ENCODE results near the gene FAM78A.
A peak's percentile ranks its signal among the peaks of the same experiment; 100 is the strongest.
"Not testable (repeated sequence)": the region's sequence is repeated elsewhere in the genome, so short reads cannot be mapped to it uniquely, and the experiment has no call there.

Gene FAM78A

GRCh38 chr9:131262327-131263032 is 13.8 kb downstream of the FAM78A start:
- DNase-seq: no peak

DNA sequence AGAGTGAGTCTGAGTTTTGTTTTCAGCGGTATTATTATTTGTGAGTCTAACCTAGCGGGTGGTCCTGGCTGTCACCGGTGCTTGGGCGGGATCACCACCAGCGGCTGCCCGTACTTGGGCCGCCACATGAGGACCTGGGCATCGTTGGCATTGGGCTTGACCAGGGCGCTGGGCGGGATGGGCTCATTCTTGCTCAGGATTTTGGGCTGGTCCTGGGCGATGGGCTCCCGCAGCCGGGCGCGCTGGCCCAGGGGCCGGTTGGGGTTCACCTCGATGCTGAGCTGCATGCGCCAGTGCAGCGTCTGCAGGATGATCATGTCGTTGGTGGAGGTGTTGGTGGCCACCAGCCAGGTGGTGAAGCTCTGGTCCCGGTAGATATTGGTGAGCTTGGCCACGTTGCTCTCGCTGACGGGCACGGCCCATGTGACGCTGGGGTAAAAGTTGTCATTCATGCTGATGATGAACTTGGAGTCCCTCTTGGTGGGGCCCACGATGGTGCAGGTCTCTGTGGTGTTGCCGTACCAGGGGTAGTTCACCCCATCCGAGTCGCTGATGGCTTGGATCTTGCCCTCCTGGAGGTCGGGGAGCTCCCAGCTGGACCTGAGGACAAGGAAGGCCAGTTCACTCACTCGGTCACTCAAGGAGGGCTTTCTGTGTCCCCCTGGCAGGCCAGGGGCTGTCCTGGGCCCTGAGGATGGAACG is 15.4 kb downstream of the FAM78A start:
- no peak for DNase-seq

DNA sequence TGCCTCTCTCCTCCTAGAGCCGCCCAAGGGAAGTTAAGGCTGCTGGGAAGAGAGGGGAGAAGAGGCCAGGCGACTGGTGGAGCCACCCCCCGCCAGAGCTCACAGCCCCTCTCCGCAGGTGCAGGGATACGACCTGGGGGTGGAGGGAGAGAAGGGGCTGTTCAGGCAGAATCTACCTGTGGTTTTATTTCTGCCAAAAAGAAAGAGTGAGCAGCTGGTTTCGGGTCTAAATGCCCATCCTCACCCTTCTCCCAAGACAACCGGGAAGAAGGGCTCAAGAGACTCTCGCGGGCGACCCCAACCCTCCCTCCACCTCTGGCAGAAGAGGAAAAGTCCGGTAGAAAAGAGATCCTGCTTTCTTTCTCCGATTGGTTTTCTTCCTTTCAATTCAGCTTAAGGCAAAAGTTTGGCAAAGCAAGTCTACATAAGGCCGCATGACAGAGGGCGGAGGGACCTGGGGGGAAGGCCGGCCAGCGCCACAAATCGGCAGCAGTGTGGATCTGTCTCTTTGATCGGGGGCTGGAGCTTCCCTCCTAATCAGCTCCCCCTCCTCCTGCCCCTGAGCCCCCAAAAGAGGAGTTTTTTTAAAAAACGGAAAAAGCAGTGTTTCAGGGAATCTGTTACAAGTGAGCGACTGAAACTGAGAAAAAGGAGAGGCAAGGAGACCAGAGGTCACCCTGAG is 16.3 kb downstream of the FAM78A start:
- no peak for DNase-seq

DNA sequence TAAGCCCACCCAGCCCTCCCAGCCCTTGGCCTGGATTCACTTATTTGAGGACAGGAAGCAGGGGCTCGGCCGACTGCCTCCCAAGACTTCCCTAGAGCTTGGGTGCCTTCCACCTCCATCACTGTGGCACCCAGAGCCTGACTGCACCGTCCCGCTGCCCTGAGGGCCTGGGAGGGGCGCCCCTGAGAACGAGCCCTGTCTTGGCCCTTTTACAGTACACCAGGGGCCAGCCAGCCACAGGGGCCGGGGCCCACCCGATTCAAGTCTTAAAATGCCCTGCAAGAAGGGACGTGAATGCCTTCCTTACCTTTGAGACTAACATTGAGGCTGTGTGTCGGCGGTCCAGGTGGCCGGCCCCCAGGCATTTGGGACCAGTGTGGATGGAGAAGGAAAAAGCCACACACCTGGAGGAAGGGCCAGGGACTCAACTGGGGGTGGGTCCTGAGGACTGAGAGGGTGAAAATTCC is 16.8 kb downstream of the FAM78A start:
- DNase-seq: no peak

DNA sequence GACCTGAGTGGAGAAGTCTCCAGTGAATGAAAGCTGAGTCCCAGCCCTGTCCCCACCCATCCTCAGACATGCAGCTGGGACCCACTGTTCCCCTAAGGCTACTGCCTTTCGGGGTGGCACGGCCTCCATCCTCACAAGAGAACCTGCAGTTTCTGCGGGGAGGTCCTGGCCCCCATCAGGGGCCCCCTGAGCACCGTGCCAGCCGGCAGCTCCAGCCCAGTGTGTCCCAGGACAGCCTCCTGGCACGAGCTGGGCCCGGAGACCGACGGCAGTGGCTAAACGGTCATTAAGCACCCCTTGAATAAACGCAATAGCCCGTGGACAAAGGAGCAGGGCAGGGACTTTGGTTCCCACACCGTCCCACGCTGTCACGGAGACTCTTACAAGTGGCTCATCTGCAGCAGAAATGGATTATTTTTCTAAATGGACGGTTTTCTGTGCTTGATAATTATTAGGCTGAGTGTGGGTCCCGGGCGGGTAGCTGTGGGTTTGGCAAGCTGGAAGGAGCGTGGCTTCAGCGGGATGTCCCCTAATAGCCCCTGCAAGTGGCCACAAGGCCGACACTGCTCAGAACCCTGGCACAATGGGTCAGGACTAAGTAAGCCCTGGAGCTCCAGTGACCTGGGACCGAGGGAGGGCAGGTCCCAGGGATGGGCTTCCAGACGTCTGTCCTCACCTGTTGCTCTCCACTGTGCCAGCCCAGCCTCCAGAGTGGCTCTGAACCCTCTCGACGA is 17.4 kb downstream of the FAM78A start:
- DNase-seq: no peak

- DNase-seq: no peak
These were observed 18.1 kb downstream of the FAM78A start for GRCh38 chr9:131258186-131258585.

GRCh38 chr9:131257266-131258025 is 18.9 kb downstream of the FAM78A start:
- no peak for DNase-seq

DNA sequence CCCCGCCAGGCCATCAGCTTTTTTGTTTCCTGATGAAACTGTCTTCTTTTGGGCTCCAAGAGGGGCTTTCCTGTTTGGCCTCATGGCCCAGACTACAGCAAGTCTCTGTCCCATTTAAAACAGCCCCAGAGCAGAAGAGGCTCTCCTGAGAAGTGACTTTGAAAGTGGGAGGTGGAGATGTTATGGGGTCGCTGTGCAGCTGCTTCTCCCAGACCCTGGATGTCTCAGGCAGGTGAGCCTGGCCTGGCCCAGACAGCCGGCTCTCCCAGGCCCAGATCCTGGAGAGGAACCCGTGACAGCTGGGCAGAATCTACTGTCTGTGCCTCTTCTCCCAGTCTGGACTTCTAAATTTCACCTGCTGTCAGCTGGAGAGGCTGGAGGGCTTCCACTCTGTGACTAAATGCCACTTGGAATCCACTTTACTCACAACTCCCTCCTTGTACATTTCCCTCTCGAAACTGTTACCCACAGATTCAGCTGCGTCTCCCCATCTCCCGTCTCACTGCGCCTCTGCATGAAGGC is 20.6 kb downstream of the FAM78A start:
- peak; percentile 70 for DNase-seq

- DNase-seq: no peak
These were observed 21.7 kb downstream of the FAM78A start for GRCh38 chr9:131254626-131255025.

DNA sequence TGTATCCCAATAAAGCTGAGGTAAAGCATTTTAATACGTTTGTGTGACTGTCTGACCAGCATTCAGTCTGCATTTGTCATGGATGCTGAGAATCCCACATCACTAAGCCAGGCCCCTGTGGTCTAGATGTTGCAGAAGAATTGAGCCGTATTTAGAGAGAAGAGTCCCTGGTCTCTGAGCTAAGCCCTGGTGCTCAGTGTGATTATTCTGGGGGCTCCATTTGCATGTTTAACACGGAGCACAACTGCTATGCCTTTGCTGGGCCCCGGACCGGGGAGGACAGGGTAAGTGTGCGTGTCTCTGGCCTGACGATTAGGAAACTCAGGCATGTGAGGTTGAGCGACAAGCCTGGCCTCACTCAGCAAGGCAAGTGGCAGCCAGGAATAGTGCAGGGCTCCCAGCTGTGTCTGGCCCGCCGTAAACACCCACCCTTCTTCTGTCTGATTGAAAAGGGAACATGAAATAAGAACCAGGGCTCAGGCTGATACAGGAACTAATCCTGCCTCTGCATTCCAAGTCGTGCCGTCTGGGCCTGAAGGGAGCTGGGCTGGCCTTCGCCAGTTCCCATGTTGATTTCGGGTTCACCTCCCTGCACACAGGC is 22.3 kb downstream of the FAM78A start:
- DNase-seq: no peak

DNA sequence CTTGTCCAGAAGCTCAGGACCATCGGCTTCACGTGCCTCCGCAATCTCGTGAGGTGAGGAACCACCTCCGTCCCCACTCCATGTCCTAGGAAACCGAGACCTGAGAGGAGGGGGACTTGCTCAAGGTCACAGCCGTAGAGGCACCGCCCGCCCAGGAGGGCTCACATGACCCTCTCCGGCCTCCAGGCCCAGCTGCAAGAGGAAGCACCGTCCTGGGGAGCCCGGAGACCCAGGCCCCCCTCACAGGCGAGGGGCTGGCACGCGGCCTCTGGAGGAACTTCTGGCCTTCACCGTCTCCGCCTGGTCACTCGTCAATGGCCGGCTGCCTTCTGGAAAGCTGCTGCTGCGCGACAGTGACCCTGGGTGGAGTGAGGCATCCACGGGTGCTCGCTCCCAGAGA is 24.2 kb downstream of the FAM78A start:
- DNase-seq: no peak

- no peak for DNase-seq
These were observed 29.7 kb downstream of the FAM78A start for GRCh38 chr9:131246618-131247017.

DNA sequence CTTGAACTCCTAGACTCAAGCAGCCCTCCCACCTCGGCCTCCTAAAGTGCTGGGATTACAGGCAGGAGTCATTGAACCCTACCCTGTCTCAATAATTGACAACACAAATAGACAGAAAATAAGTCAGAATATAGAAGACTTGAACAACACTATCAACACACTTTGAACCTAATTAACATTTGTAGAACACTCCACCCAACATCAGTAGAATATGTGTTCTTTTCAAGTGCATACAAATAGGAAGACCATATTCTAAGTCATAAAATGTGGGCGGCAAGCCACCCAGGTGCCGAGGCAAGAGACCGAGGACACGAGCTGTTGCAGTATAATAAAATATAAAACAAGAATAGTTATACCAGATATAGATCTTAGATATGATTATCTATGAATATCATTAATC is 32.0 kb downstream of the FAM78A start:
- not testable (repeated sequence) for DNase-seq

DNA sequence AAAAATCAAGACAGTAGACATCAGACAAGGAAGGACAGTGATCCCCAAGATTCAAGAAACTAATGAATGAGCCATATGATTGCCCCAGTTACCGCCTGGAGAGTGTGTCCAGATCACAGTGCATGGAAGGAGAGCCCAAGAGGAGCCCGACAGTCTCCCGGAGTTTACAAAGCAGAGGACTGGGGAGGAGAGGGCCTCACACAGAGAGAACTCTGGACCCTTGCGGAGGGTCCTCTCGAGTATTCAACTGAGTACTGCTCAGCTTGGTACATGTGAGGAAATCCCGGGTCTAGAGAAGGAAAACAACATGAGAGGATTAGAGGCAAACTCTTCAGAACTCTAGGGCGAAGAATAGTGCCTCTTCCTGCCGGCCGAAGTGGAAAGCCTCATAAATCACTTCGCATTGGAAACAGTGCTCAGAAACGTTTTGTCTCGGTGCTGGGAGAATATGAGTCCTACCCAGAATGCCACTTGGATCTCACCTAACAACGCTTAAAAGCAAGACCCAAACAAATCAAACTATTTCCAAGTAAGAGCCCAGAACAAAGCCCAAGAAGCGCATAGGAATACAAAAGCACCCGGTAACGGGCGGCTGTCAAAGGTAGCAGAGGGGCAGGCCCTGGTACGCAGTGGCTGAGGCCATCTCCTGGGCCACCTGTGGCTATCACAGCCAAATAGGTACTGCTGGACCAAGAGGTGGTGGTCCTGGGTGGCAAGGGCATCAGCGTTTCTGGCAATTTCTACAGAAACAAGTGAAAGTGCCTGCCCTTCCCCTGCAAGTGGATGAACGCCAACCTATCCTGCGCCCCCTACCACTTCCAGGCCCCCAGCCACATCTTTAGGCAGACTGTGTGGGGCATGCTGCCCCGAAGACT is 36.0 kb downstream of the FAM78A start:
- no peak for DNase-seq

DNA sequence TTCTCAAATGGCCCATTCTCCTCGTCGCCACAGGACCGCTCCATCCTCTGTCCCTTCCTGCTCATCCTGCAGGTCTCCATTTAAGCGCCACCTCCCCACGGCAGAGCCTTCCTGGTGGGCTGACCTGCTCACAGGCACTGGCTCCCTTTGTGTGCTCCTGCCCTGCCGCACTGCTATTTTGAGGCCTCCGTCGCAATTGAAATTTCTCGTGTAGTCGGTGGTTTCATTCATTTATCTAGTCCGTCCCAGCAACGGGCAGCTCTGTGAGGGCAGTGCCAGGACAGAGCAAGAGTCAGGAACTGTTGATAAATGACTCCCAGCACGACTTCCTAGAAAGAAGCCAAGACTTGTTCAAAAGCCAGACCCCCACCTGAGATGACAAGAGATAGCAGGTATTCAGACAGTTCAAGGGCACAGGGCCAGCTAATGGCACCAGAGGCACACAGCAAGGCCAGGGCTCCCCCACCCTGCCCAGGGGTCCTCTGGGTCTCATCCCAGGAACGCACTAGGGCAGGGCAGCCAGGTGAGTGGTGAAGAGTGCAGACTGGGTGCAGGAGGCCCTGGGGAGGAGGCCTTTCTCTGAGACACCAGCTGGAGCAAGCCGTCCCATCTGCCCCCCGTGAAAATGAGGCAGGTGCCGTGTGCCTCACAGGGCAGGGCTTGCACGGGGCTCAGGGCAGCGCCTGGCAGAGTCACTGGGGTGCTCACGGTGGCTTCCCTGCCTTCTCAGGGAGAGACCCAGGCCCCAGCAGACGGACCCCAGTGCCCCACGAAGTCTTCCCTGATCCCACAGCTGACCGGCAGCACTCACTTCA is 36.9 kb downstream of the FAM78A start:
- DNase-seq: no peak

GRCh38 chr9:131238402-131239021 is 37.8 kb downstream of the FAM78A start:
- DNase-seq: no peak

GRCh38 chr9:131237931-131238401 is 38.3 kb downstream of the FAM78A start:
- no peak for DNase-seq

GRCh38 chr9:131237291-131237690 is 39.0 kb downstream of the FAM78A start:
- no peak for DNase-seq

GRCh38 chr9:131236761-131237160 is 39.5 kb downstream of the FAM78A start:
- no peak for DNase-seq
